ENCODE measurements around the gene ABCA2.

Gene ABCA2

GRCh38 chr9:136984464-136985026 is 43.5 kb downstream of the ABCA2 start:
- H3K79me2 ChIP-seq (ENCODE audit: insufficient read depth, low read length): no peaks in the 10 kb centered on the region
- no peak for TF ChIP-seq EZH2phosphoT487 (IDR thresholded peaks at IDR 0.05; ENCODE audit: borderline replicate concordance)
- no peak for TF ChIP-seq CTCF (conservative IDR thresholded peaks at IDR 0.05; ENCODE audit: low read length)
- H2AFZ ChIP-seq (ENCODE audit: low read length): no peak overlapping the region
- H3K4me1 ChIP-seq (ENCODE audit: insufficient read depth, low read length, poor library complexity, severe bottlenecking): no peaks in the 10 kb centered on the region
- H4K20me1 ChIP-seq (ENCODE audit: insufficient read depth, low read length, poor library complexity, severe bottlenecking): no peaks in the 10 kb centered on the region
- no peaks in the 10 kb centered on the region for H3K36me3 ChIP-seq (ENCODE audit: insufficient read depth, low read length)
- H3K4me2 ChIP-seq (ENCODE audit: low read depth, low read length, poor library complexity, severe bottlenecking): no peak overlapping the region
- H3K9ac ChIP-seq (ENCODE audit: low read depth, low read length, poor library complexity, severe bottlenecking): no peak overlapping the region
- no peaks in the 10 kb centered on the region for H3K27me3 ChIP-seq (ENCODE audit: insufficient read depth, low read length, poor library complexity, severe bottlenecking)
- H3K9me2 ChIP-seq (replicated peaks; ENCODE audit: low read depth, low read length): no peaks in the 10 kb centered on the region
- no peak overlapping the region for H3K4me3 ChIP-seq (ENCODE audit: low read length, poor library complexity, severe bottlenecking)
- no peaks in the 10 kb centered on the region for H3F3A ChIP-seq (ENCODE audit: low read depth)
- no peaks in the 10 kb centered on the region for H3K9me3 ChIP-seq (ENCODE audit: insufficient read depth, low read depth, low read length)

- Histone ChIP-seq H3K9ac (ENCODE audit: low read depth, low read length, poor library complexity, severe bottlenecking) (no peak overlapping the region), H3K4me2 (ENCODE audit: low read depth, low read length, poor library complexity, severe bottlenecking) (no peak overlapping the region), H2AFZ (ENCODE audit: low read length) (no peak overlapping the region), H3K9me2 (replicated peaks; ENCODE audit: low read depth, low read length) (no peaks in the 10 kb centered on the region), H3K79me2 (ENCODE audit: insufficient read depth, low read length) (no peaks in the 10 kb centered on the region), H3K4me1 (ENCODE audit: insufficient read depth, low read length, poor library complexity, severe bottlenecking) (no peaks in the 10 kb centered on the region), H3K27me3 (ENCODE audit: insufficient read depth, low read length, poor library complexity, severe bottlenecking) (no peaks in the 10 kb centered on the region), H3K9me3 (ENCODE audit: insufficient read depth, low read depth, low read length) (no peaks in the 10 kb centered on the region), H4K20me1 (ENCODE audit: insufficient read depth, low read length, poor library complexity, severe bottlenecking) (no peaks in the 10 kb centered on the region), H3K4me3 (ENCODE audit: low read length, poor library complexity, severe bottlenecking) (no peak overlapping the region), H3F3A (ENCODE audit: low read depth) (no peaks in the 10 kb centered on the region), H3K36me3 (ENCODE audit: insufficient read depth, low read length) (no peaks in the 10 kb centered on the region)
- TF ChIP-seq EZH2phosphoT487 (IDR thresholded peaks at IDR 0.05; ENCODE audit: borderline replicate concordance) (no peak), CTCF (conservative IDR thresholded peaks at IDR 0.05; ENCODE audit: low read length) (no peak)
These were observed 44.3 kb downstream of the ABCA2 start for GRCh38 chr9:136983656-136984314.

- Histone ChIP-seq H2AFZ (ENCODE audit: low read length) (no peak overlapping the region), H3K79me2 (ENCODE audit: insufficient read depth, low read length) (no peaks in the 10 kb centered on the region), H3K9ac (ENCODE audit: low read depth, low read length, poor library complexity, severe bottlenecking) (no peak overlapping the region), H3K4me2 (ENCODE audit: low read depth, low read length, poor library complexity, severe bottlenecking) (no peak overlapping the region), H3K36me3 (ENCODE audit: insufficient read depth, low read length) (no peaks in the 10 kb centered on the region), H3K9me2 (replicated peaks; ENCODE audit: low read depth, low read length) (no peaks in the 10 kb centered on the region), H3K9me3 (ENCODE audit: insufficient read depth, low read depth, low read length) (no peaks in the 10 kb centered on the region), H3K27me3 (ENCODE audit: insufficient read depth, low read length, poor library complexity, severe bottlenecking) (no peaks in the 10 kb centered on the region), H3K4me3 (ENCODE audit: low read length, poor library complexity, severe bottlenecking) (no peak overlapping the region), H4K20me1 (ENCODE audit: insufficient read depth, low read length, poor library complexity, severe bottlenecking) (no peaks in the 10 kb centered on the region), H3F3A (ENCODE audit: low read depth) (no peaks in the 10 kb centered on the region), H3K4me1 (ENCODE audit: insufficient read depth, low read length, poor library complexity, severe bottlenecking) (no peaks in the 10 kb centered on the region)
- TF ChIP-seq CTCF (conservative IDR thresholded peaks at IDR 0.05; ENCODE audit: low read length) (no peak), EZH2phosphoT487 (IDR thresholded peaks at IDR 0.05; ENCODE audit: borderline replicate concordance) (no peak)
These were observed 44.9 kb downstream of the ABCA2 start for GRCh38 chr9:136983167-136983566.
